ENCODE results near the gene NTM. TPM values are rescaled to one million over a fixed set of nuclear protein-coding genes. Genes with fewer than 3 reads are reported as not detected.

The NTM gene
- total and polyA plus RNA-seq, 12 donors = 0.43 to 3.0 (median 1.3) TPM

DNA sequence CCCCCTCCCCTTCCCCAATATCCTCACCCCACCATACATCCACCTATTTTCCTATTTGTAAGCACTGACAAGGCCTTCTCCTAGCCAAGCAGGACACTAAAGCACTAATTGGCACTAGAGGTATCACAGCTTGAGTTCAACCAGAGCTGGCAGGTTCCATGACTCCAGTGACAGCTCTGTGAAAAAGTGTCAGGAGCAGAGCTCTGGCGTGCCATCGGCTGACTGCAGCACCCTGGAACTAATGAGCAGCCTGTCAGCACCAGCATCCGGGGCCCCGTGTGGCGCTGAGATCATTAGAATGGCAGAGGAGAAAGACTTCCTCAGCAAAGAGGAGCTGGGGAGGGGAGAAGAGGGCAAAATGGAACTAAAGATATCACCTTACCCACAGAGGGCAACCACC, 847.4 kb downstream of the NTM start:
- WGBS, 2 donors = 39 to 65% methylated on average over 5 of the region's 5 CpGs
- peak in 6 of 8 donors; percentile 14 to 86 (median 58) for ATAC-seq
- DNase-seq = no peak
- H3K27ac ChIP-seq = no peak overlapping the region
- no peaks in the 10 kb centered on the region for H3K27me3 ChIP-seq
- intact Hi-C loops (cut with DNase I) = no loop called here
- no peaks in the 10 kb centered on the region for H3K9me3 ChIP-seq
- no peaks in the 10 kb centered on the region for H3K4me1 ChIP-seq
- no peaks in the 10 kb centered on the region for H3K36me3 ChIP-seq
- TF ChIP-seq, protein P1, sequence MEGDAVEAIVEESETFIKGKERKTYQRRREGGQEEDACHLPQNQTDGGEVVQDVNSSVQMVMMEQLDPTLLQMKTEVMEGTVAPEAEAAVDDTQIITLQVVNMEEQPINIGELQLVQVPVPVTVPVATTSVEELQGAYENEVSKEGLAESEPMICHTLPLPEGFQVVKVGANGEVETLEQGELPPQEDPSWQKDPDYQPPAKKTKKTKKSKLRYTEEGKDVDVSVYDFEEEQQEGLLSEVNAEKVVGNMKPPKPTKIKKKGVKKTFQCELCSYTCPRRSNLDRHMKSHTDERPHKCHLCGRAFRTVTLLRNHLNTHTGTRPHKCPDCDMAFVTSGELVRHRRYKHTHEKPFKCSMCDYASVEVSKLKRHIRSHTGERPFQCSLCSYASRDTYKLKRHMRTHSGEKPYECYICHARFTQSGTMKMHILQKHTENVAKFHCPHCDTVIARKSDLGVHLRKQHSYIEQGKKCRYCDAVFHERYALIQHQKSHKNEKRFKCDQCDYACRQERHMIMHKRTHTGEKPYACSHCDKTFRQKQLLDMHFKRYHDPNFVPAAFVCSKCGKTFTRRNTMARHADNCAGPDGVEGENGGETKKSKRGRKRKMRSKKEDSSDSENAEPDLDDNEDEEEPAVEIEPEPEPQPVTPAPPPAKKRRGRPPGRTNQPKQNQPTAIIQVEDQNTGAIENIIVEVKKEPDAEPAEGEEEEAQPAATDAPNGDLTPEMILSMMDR (IDR thresholded peaks at IDR 0.05) = no peak
- H3K4me3 ChIP-seq = no peak overlapping the region

DNA sequence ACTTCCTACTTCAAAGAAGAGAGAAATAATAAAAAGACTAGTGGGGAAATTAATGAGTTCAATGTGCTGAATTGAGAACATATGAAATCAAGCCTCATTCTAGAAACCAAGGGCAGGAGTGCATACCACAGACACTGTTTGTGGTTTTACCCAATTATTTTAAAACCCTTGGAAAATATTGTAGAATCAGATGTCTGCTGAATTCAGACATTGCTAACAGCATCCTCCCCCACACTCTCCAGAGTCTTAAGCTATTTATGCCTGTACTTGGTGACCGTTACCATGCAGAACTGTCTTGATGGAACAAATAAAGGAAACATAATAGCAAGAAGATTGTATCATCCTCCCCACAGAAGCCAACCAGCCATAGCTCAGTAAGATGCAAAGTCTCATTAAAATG, 850.1 kb downstream of the NTM start:
- ATAC-seq = no peak
- Histone ChIP-seq H3K36me3 (no peaks in the 10 kb centered on the region), H3K4me1 (no peaks in the 10 kb centered on the region), H3K27me3 (no peaks in the 10 kb centered on the region), H3K27ac (no peak overlapping the region), H3K9me3 (no peaks in the 10 kb centered on the region), H3K4me3 (no peak overlapping the region)
- WGBS, 2 donors = 54 to 56% methylated on average over 1 of the region's 1 CpG
- intact Hi-C loops (cut with DNase I) = no loop called here
- DNase-seq = no peak
- TF ChIP-seq, protein P1 (IDR thresholded peaks at IDR 0.05) = no peak

DNA sequence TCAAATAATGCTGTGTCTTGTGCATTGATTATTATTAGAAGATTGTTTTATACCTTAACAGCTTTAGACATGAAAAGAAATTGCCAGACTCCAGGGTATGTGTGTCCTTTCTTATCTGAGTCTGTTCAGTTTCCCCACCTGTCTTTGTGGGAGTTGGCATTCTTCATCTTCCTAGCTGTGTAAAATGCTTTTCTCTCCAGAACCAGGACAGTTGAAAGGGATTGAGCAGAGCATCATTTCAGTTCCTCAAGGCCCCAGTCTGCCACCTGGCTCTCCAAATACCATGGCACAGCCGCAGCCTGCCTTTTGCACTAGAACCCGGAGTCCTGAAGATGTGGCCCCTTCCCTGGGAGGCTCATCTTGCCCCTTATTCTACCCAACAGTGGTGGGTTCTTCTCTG, 851.9 kb downstream of the NTM start:
- no peak for DNase-seq
- H3K9me3 ChIP-seq = peaks cover 0 to 8% (median 0%) of the 10 kb centered on the region in 11 donors
- no peaks in the 10 kb centered on the region for H3K4me1 ChIP-seq
- ATAC-seq = no peak
- H3K27ac ChIP-seq = no peak overlapping the region
- no peaks in the 10 kb centered on the region for H3K27me3 ChIP-seq
- 83 to 92% methylated on average over 2 of the region's 2 CpGs for WGBS, 2 donors
- no peak overlapping the region for H3K4me3 ChIP-seq
- intact Hi-C loops (cut with DNase I) = no loop called here
- TF ChIP-seq, protein P1 (IDR thresholded peaks at IDR 0.05) = no peak
- no peaks in the 10 kb centered on the region for H3K36me3 ChIP-seq

DNA sequence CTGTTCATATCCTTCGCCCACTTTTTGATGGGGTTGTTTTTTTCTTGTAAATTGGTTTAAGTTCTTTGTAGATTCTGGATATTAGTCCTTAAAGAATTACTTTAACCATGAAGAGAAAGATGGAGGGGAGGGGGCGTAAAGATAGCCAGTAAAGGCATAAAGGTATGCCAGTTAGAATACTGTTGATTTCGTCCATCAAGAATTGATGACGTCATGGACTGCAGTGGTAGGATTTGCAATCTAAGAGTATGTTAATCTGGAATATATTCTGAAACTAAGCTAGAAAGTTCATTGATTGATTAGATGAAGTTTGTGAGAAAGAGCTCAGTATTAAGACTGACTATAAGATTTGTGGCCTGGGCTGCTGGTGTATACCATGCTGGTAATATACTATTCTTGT, 856.1 kb downstream of the NTM start:
- H3K4me3 ChIP-seq = no peak overlapping the region
- intact Hi-C loops (cut with DNase I) = no loop called here
- 90 to 91% methylated on average over 4 of the region's 4 CpGs for WGBS, 2 donors
- no peaks in the 10 kb centered on the region for H3K4me1 ChIP-seq
- ATAC-seq (no peak), DNase-seq (no peak)
- TF ChIP-seq, protein P1 (IDR thresholded peaks at IDR 0.05) = no peak
- H3K27ac ChIP-seq = no peak overlapping the region
- H3K27me3 ChIP-seq = no peaks in the 10 kb centered on the region
- H3K9me3 ChIP-seq = peaks cover 0 to 8% (median 0%) of the 10 kb centered on the region in 11 donors
- H3K36me3 ChIP-seq = no peaks in the 10 kb centered on the region
